Stimulated activated CD4-positive, alpha-beta T cell treated with anti-CD3 and anti-CD28 coated beads, Interleukin-1b, Interleukin-23, amount 100 ng/mL, for 24 hours (primary cell): Measurements from ENCODE around the gene VPREB1.
"Not testable (repeated sequence)": the region's sequence is repeated elsewhere in the genome, so short reads cannot be mapped to it uniquely, and the experiment has no call there.

Experiments
- DNase-seq, 4 experiments: peaks; one replicate each; pipeline ENCODE4 v3.0.0-alpha.2; 2020; ENCODE audit warnings: low read depth in 4 of 4, low spot score in 1 of 4

The VPREB1 gene

DNA sequence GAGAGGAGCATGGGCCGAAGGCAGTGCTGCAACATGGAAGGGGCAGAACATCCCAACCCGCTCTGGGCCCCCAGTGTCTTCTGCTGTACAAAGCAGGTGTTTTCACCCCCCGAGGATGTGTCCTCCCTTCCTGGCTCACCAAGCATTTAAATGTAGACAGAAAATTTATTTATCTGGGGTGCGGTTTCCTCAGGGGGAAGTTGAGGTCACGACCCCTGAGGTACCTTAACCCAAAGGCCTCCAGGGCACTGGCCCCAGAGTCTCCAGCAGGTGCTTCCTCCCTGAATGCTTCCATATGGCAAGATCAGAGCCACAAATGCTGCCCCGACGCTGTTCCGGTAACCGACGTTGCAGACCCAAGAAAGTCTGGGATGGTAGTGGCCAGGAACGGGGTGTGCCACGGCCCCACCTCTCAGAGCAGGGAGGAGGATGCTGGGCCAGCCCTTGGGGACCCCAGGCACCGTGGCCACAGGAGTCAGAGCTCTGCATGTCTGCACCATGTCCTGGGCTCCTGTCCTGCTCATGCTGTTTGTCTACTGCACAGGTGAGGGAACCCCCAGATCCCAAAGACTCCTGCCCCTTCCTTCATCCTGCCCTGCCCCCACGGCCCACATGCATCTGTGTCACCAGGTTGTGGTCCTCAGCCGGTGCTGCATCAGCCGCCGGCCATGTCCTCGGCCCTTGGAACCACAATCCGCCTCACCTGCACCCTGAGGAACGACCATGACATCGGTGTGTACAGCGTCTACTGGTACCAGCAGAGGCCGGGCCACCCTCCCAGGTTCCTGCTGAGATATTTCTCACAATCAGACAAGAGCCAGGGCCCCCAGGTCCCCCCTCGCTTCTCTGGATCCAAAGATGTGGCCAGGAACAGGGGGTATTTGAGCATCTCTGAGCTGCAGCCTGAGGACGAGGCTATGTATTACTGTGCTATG, at the start of gene VPREB1:
VPREB1 (plus strand) TSS at position 471 of the 935 bp plus-strand sequence; CDS start at position 499, 28 bp downstream.
- DNase-seq: no peak

DNA sequence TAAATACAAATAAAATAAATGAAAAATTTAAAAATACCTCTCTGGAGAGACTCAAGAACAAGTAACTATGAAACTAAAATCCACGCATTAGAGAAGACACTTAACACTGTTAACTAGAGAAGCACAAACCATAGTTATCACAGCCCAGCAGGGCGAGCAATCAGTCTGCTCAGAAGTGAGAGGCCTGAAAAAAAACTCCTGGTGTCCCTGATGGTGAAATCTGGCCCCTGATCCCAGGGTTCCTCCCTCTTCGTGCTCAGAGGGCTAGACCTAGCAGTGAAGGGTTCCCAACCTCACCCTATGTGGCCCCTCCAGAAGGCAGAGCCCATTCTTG, 49.7 kb upstream of the VPREB1 start:
- no peak for DNase-seq

DNA sequence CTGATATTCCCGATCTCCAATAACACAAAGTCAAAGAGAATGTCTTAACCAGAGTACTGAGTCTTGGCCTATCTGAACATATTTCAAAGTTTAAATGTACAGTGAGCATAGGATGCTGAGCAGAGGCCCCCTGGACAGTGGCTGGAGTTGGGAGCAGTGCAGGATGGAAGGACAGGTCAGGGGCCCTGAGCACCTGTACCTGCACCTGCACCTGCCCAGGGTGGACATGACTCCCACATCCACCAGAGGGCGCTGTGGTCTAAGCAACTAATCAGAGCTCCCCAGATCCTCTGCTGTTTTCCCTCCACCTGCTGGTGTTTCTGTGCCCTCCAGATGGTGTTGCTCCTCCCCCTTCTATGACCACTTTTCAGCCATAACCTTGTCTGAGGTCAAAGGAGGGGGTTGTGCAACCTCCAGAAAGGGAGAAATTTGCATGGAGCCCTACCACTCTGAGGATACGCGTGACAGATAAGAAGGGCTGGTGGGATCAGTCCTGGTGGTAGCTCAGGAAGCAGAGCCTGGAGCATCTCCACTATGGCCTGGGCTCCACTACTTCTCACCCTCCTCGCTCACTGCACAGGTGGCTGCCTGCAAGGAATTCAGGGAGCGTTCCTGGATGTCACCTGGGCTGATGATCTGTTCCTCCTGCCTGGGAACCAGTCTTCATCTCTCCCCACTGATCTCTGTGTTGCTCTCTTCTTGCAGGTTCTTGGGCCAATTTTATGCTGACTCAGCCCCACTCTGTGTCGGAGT, 49.1 kb upstream of the VPREB1 start:
- peak; percentile 70 to 76 (median 74) for DNase-seq

DNA sequence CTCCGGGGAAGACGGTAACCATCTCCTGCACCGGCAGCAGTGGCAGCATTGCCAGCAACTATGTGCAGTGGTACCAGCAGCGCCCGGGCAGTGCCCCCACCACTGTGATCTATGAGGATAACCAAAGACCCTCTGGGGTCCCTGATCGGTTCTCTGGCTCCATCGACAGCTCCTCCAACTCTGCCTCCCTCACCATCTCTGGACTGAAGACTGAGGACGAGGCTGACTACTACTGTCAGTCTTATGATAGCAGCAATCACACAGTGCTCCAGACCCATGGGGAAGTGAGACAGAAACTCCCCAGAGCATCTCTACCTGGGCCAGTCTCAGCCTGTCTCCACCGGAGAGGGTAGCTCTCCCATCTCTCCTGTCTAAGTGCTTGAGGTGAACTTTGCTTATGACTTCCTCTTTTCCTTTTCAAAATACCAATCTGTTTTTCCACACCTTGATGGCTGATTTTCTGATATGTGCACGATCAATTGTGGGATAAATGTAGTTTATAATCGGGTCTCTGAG, 48.5 kb upstream of the VPREB1 start:
- DNase-seq: no peak

DNA sequence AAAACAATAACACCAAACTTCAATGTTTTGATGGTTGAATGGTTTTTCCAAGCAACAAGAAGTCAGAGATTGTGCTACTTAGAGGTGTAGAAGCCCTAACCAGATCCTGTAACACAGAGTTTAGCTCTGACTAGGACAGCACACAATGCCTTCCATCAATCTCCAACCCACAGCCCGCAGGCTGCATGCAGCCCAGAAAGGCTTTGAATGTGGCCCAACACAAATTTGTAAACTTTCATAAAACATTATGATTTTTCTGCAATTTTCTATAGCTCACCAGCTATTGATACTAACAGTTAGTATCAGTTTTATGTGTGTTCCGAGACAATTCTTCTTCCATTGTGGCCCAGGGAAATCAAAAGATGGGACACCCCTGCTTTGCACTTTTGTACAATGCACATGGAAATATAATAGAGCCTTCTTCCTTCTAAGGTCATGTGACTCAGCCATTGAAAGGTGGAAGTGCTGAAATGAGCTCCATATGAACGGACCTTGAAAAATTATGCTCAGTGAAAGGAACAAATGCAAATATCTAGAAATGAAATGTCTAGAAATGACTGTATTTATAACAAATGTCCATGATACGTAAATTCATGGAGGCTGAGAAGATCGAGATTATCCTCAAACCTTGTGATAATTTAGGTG, 47.6 kb upstream of the VPREB1 start:
- DNase-seq: no peak

DNA sequence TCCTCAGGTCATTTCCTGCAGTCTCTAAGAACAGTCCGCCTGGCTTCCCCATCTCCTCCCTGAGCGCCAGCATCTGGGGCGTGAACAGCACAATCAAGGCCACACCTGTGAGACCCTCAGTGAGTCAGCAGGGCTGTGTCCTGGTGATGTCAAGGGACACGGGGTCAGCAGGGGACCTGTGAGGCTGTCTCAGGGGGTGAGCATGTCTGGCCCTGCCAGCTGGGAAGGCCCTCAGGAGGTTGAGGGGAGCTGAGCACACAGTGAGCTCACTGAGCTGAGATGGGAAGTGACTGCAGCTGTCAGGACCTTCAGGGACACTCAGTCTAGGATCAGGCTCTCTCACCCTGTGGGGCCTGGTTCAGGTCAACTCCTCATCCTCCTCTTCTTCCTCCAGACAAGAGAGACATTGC, 46.6 kb upstream of the VPREB1 start:
- DNase-seq: no peak

DNA sequence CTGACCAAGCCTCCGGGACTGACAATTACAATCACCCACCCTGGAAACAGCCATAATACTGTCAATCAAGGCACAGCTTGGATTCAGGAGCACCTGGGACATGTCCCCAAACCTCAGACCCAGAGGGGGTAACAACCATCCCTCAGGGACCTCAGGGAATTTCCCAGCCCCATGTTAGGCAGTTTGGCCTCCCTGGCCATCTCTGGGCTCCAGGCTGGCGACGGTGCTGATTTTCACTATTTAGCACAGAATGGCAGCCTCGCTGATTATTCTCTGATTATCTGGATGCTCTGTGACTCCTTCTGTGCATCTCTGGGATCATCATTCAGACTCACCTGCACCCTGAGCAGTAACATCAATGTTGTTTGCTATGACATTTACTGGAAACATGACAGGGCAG, 45.8 kb upstream of the VPREB1 start:
- DNase-seq: no peak

GRCh38 chr22:22199634-22200033, 45.0 kb upstream of the VPREB1 start:
- DNase-seq: no peak

DNA sequence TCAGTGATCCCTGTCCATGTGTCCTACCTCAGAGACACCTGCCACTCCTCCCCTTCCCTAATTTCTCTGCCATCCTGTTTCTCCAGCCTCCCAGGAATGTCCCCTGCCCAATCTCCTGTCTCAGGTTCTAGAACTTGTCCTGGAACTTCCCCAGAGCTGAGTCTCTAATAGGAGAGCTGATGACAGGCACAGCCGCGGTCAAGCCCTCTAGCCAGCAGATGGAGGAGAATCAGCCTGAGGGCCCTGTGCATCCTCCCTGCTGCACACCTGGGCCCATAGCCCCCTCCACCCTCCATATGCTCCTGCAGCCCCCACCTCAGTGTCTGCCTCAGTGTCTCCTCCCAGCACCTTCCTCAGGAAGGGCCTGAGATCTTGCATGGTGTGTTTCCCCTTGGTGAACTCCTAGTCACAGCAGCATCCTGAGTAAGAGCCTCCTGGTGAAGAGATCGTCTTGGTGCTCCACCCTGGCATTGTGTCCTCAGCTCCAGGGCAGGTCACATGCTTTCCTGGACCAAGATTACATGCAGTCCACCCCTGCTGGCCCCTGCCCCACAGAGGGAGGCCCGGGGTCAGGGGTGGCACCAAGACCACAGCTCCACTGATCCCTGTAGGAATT, 43.9 kb upstream of the VPREB1 start:
- no peak for DNase-seq

GRCh38 chr22:22201185-22201929, 43.2 kb upstream of the VPREB1 start:
- peak in 2 of 4 experiments; percentile 38 to 52 for DNase-seq

GRCh38 chr22:22201930-22202343, 42.6 kb upstream of the VPREB1 start:
- no peak for DNase-seq

DNA sequence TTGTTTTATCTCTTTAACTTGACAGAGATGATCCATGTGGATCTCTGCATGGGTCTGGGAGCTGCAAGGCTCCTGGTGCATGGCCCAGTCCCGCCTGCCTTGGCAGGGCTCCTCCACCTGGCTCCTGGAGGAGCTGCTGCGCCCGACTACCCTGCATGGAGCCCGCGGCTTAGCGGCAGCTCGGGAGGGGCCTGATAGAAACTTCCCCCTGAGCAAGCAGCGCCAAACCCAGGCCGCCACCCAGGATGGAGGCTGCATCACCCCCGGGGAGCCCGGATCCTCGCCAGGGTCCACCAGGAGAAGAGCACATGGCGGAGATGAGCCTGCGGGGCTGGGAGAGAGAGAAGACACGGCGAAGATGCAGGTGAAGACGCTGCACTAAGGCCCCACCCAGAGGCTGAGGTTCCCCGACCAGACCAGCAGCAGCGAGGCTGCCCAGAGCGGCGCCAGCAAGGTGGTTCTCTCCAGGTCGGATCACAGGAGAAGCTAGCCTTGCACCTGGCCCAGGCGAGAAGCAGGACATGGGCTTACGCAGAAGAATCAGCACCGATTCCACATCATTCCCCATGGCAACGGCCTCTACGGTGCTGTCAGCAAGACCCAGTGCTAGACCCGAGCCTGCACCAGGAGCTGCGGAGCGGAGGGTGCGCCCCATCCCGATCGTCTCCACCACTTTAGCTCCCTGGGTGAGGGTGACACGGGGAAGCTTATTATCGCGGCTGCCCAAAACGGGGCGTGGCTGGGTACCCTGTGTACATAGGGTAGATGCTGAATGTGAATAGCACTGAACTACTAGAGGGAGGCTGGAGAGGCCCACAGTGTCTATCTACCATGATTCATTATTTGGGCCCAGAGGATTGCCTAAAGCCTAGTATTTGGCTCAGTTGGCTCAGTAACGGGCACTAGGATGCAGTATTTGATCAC, 41.3 kb upstream of the VPREB1 start:
- no peak for DNase-seq

DNA sequence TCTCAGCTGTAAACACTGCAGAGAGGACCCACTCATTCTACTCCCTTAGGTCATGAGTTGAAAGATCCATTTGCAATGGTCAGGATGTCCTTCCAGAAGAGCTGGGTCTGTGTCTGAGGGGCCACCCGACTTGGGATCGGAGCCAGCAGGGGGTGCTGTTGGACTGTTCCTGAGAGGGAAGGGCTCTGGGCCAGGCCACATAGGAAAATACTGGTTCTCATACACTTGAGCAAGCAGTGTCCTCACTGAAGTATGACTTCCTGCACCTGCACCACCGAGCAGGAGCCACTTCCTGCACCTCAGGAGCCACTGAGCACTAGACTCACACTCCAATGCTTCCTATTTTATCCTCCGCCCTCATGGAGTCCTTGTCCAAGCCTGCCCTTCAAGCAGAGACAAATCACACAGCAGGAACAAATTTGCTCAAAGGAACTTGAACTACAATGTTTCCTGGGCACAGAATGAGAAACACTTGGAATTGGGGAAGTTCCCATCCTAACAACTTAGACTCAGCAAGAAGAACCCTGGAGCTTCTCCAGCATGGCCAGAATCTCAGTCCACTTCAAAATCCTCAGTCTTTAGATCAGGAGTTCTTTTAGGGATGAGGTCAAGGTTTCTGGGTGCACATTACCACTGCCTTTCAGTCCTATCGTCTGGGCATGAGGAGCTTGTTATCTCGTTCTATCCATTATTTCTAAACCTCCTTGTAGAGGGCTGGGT, 36.6 kb upstream of the VPREB1 start:
- peak; percentile 60 to 88 (median 78) for DNase-seq

GRCh38 chr22:22208652-22209051, 35.9 kb upstream of the VPREB1 start:
- no peak for DNase-seq

- DNase-seq: not testable (repeated sequence)
Observed at GRCh38 chr22:22209080-22209640, 35.4 kb upstream of the VPREB1 start.

DNA sequence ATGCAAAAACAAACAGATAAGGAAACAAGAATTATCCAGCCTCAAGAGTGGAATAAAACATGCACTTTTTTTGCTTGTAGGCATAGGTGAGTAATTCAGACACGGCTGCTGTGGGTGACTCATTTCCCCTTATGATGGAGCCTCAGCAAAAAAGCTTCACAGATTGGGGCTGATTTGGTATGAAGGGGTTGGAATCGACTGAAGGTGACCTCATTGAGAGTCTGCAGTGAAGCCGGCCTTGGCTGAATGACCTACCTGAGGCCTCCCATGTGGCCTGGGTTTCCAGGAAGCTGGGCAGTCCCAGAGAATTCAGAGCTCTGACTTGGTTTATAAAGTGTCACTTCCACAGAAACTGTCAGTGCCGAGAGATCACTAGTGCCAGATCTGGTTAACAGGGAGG, 34.2 kb upstream of the VPREB1 start:
- DNase-seq: peak in 3 of 4 experiments; percentile 16 to 59 (median 42)

GRCh38 chr22:22210889-22211833, 33.4 kb upstream of the VPREB1 start:
- DNase-seq: no peak
